Stimulated activated naive CD8-positive, alpha-beta T cell treated with anti-CD3 and anti-CD28 coated beads, Interleukin-15, Interleukin-2, amounts not matched to agents 100 ng/mL and 50 ng/mL, for 24 hours (primary cell): Measurements from ENCODE around the gene ALK.

Experiments used
- H3K27ac Mint-ChIP-seq: one replicate; pipeline ENCODE4 v1.8.0; 2021; ENCODE audit warnings: mild to moderate bottlenecking, mixed read lengths
- H3K27me3 Mint-ChIP-seq: one replicate; pipeline ENCODE4 v1.8.0; 2021; ENCODE audit warnings: mixed read lengths
- H3K36me3 Mint-ChIP-seq: one replicate; pipeline ENCODE4 v1.8.0; 2021; ENCODE audit warnings: low read depth, mixed read lengths
- H3K4me1 Mint-ChIP-seq: one replicate; pipeline ENCODE4 v1.8.0; 2021; ENCODE audit warnings: low read depth, mixed read lengths
- H3K4me3 Mint-ChIP-seq: one replicate; pipeline ENCODE4 v1.8.0; 2021; ENCODE audit warnings: mild to moderate bottlenecking, mixed read lengths
- H3K9me3 Mint-ChIP-seq: one replicate; pipeline ENCODE4 v1.8.0; 2021; ENCODE audit warnings: mixed read lengths

The ALK gene

DNA sequence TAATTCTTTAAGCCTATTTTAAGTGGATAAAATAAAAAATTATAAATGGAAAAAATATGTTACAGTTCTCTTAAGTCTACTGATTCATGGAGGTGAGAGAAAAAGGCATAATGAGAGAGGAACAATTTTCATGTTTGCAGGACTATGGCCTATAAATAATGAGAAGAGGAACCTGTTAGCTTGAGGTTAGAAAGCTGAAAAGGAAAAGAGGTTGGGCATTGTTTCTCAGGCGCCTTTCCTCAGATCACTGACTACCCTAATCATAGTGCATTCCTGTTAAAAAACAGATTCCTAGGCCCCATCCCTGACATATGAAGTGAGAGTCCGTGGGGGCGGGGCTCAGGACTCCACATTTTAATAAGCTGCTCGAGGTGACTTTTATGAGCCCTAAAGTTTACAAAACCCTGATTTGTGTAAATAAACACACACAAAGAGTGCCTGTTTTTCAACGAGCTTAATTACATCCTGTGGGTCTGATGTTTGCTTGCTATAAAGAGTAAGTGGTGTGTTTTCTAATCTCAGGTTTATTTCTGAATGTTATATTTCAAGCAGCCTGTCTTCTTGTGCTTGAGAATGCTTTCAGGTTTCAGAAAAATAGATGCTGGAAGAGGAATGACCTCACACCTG is 470.7 kb downstream of the ALK start:
- Mint-ChIP-seq H3K4me3 (no peak overlapping the region), H3K27ac (no peak overlapping the region), H3K36me3 (no peaks in the 10 kb centered on the region), H3K27me3 (peaks cover 4% of the 10 kb centered on the region), H3K4me1 (no peaks in the 10 kb centered on the region), H3K9me3 (no peaks in the 10 kb centered on the region)

DNA sequence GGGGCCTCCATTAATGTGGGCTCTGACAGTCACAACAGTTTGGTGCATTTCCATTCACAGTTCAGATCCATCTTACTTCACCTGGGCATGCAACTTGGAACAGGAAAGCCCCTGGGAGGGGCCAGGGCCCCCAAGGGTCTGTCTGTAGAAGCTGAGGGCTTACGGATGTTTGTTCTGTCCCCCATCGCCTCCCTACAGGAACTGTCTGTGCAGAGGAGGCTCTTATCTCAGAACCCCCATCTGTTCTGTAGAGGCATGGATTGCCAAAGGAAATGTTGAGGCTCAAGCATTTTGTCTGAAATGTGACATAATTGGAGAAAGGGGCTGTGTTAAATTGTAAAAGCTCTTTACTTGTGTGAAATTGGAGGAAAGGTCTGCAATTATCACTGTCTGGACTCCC is 471.9 kb downstream of the ALK start:
- H3K4me3 Mint-ChIP-seq = no peak overlapping the region
- H3K36me3 Mint-ChIP-seq = no peaks in the 10 kb centered on the region
- H3K9me3 Mint-ChIP-seq = no peaks in the 10 kb centered on the region
- H3K27ac Mint-ChIP-seq = no peak overlapping the region
- no peaks in the 10 kb centered on the region for H3K4me1 Mint-ChIP-seq
- H3K27me3 Mint-ChIP-seq = peaks cover 4% of the 10 kb centered on the region

DNA sequence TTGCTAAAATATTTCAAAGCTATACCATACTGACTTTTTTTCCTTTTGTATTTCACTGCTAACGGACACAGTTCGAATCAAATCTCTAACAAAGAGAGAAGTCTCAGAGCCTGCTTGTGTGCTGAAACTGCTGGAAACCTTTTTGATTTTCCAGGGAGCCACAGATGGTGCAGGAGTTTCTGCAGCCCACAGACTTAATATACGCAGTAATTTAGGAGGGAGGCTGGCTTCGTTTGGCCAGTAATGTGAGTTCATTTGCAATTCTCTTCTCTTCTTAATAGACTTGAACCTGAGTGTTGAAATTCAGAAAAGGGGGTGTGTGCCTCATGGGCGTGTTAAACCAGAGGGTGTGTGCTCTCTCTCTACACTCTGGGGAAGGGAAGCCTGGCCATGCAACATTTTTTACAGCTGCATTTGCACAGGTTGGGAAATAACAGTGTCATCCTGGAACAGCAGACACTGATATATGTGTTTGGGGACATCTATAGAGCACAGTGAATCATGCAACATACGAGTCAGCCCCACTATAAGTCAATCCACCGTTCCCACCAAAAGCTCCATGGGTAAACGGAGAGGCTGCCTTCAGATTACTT is 473.2 kb downstream of the ALK start:
- no peak overlapping the region for H3K4me3 Mint-ChIP-seq
- H3K9me3 Mint-ChIP-seq = no peaks in the 10 kb centered on the region
- no peaks in the 10 kb centered on the region for H3K36me3 Mint-ChIP-seq
- H3K27me3 Mint-ChIP-seq = peaks cover 4% of the 10 kb centered on the region
- H3K4me1 Mint-ChIP-seq = no peaks in the 10 kb centered on the region
- no peak overlapping the region for H3K27ac Mint-ChIP-seq

DNA sequence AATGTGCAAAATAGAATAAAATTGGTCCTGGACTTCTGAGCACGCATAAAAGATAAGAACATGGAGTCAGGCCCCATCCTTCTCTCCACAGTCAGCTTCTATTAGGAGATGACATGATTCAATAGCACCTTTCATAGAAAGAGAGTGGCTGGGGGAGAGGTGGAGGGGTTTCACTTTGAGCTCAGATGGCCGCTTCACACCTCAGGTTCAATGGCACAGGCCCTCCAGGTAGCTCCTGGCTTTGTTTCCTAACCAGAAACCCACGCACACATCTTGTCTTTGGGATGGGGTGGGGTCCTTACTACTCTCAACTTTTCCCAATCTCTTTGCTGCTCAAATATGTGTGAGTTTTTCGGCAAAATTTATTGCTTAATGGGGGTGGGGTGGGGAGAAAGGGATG is 473.9 kb downstream of the ALK start:
- Mint-ChIP-seq H3K9me3 (no peaks in the 10 kb centered on the region), H3K27me3 (peaks cover 4% of the 10 kb centered on the region), H3K27ac (no peak overlapping the region), H3K36me3 (no peaks in the 10 kb centered on the region), H3K4me1 (no peaks in the 10 kb centered on the region), H3K4me3 (no peak overlapping the region)

DNA sequence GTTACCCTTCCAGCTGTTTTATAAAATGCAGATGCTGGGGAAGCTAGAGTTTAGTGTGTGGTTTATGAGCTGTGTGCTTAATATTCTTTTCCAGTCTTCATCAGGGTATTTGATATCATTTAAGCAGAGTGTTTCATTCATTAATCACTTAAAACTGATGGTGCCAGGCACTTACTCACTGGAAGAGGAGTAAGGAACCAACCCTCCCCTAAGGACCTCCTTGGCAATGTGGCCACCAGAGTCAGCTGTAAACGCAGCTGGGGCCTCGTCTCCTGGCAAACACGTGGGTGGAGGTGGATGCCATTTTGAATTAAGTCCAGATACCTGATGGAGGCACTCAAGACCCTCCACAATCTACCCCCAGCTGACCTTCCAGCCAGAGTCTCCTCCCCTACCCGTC is 474.5 kb downstream of the ALK start:
- Mint-ChIP-seq H3K9me3 (no peaks in the 10 kb centered on the region), H3K36me3 (no peaks in the 10 kb centered on the region), H3K27ac (no peak overlapping the region), H3K27me3 (no peaks in the 10 kb centered on the region), H3K4me1 (no peaks in the 10 kb centered on the region), H3K4me3 (no peak overlapping the region)

DNA sequence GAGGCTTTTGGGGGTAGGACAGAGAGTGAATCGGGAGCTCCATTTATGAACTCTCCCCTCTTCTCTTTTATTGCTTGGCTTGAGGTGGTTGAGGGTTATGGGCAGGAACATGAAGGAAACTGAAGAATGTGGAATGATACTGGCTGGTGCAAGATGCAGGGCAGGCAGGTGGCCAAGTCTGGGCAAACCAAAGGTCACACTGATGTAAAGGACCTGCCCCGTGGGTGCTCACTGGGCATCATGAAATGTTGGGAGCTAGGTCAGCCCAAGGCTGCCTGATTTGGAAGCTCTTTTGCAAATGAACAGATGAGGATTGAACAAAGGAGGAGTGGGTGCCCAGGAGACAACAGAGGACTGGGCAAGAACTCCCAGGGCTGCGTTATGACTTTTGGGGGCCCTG is 477.2 kb downstream of the ALK start:
- H3K4me1 Mint-ChIP-seq = no peaks in the 10 kb centered on the region
- H3K27ac Mint-ChIP-seq = no peak overlapping the region
- no peaks in the 10 kb centered on the region for H3K27me3 Mint-ChIP-seq
- H3K36me3 Mint-ChIP-seq = no peaks in the 10 kb centered on the region
- H3K9me3 Mint-ChIP-seq = no peaks in the 10 kb centered on the region
- no peak overlapping the region for H3K4me3 Mint-ChIP-seq

DNA sequence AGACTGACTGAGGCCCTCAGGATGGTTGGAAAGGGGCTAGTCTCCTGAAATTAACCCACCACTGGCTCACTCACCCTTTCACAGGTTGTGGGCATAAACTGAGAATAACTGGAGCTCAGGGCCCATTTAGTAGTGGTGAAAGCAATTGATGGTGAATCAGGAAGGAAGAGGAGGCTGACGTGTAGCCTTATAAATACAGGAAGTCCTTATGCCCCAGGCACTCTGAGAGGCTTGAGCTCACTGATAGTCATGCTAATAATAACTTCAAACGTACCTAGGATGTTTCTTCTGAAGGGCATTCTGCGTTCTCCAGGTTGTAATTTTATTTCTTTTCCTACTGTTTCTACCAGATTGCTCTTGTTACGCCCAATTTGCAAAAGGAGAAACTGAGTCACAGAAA is 477.8 kb downstream of the ALK start:
- H3K4me3 Mint-ChIP-seq = no peak overlapping the region
- H3K9me3 Mint-ChIP-seq = no peaks in the 10 kb centered on the region
- H3K4me1 Mint-ChIP-seq = no peaks in the 10 kb centered on the region
- H3K36me3 Mint-ChIP-seq = no peaks in the 10 kb centered on the region
- H3K27me3 Mint-ChIP-seq = no peaks in the 10 kb centered on the region
- no peak overlapping the region for H3K27ac Mint-ChIP-seq

DNA sequence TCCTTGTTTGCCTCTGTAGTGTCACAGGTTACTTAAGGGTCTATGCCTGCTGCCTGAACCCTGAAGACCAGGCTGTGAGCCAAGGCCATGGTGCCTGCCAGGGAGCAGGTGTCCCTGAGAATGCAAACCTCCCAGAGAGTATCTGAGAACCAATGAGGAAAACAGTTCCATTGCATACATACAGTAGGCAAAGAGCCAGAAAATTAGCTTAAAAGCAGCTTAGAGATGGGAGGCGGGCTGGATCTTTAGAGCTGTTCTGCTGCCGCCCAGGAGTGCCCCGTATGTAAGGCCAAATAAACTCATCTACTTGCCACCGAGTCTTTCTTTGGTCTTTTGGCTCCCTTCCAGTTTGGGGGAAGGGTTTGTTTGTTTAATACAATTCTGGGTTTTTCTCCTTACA is 478.2 kb downstream of the ALK start:
- Mint-ChIP-seq H3K36me3 (no peaks in the 10 kb centered on the region), H3K4me1 (no peaks in the 10 kb centered on the region), H3K27ac (no peak overlapping the region), H3K4me3 (no peak overlapping the region), H3K9me3 (no peaks in the 10 kb centered on the region), H3K27me3 (no peaks in the 10 kb centered on the region)

DNA sequence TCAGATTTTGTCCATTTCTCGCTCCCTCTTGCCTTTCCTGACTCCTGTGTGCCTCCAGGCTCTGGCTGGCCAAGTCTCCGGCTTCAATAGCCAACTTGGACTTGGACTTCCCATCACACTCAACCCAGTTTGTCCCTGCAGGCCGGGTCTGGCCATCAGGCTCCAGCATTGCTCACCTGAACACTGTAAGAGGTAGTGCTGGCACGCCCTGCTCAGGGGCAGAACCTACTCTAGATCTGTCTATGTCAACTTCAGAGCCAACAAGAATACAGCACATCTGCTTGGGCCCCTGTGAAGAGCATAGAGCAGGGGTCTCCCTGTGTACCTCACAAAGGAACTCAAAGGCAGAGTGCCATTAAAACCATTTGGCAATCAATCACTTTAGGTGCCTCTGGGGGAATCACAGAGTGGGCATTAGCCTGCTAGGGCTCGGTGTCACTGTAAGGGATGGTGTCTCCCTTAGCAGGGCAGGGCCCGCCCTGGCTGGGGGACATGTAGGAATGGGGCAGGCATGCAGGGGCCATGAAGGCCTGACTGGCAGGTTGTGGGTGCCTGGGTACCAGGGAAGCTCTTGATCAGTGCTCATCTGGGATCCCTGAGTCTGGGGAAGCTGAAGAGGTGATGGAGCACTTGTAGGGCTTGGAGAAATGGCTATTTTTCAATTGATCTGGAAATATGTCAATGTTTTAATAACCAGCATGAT is 480.3 kb downstream of the ALK start:
- no peak overlapping the region for H3K4me3 Mint-ChIP-seq
- H3K27ac Mint-ChIP-seq = no peak overlapping the region
- no peaks in the 10 kb centered on the region for H3K36me3 Mint-ChIP-seq
- no peaks in the 10 kb centered on the region for H3K9me3 Mint-ChIP-seq
- no peaks in the 10 kb centered on the region for H3K4me1 Mint-ChIP-seq
- no peaks in the 10 kb centered on the region for H3K27me3 Mint-ChIP-seq

DNA sequence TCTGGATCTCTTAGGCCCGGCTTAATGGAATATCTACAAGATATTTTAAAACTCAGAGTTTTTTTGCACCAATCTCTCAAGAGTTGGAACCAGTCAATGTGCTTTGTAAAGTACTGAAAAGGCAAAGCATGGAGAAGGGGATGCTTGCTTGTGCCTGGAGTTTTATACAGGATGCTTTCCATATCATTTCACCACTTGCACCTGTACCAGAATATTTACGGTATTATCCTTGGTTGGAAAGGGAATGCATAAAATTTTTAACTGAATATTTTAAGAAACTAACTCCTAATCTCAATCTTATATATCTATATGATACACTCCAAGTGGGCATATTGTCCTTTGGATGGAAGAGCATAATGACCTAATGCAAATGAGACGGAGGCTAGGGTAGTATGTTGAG is 487.5 kb downstream of the ALK start:
- H3K36me3 Mint-ChIP-seq = no peaks in the 10 kb centered on the region
- H3K4me3 Mint-ChIP-seq = no peak overlapping the region
- no peaks in the 10 kb centered on the region for H3K4me1 Mint-ChIP-seq
- no peaks in the 10 kb centered on the region for H3K9me3 Mint-ChIP-seq
- H3K27me3 Mint-ChIP-seq = peaks cover 4% of the 10 kb centered on the region
- H3K27ac Mint-ChIP-seq = no peak overlapping the region

DNA sequence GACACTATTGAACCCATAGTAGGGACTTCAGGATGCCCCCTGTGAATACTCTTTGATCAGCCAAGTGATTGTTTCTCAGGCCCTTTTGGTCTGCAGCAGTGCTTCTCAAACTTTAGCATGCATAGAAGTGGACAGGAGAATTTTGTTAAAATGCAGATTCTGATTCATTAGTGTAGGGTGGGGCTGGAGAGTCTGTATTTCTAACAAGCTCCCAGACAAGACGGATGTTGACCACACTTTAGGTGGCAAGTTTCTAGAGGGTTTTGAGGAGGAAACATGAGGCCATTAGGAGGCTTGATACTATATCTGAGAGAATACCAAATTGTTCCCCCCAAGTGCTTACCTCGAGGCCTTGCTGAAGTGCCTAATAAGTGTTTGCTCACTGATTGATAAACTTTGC is 488.3 kb downstream of the ALK start:
- Mint-ChIP-seq H3K4me3 (no peak overlapping the region), H3K4me1 (no peaks in the 10 kb centered on the region), H3K36me3 (no peaks in the 10 kb centered on the region), H3K9me3 (no peaks in the 10 kb centered on the region), H3K27ac (no peak overlapping the region), H3K27me3 (peaks cover 4% of the 10 kb centered on the region)

DNA sequence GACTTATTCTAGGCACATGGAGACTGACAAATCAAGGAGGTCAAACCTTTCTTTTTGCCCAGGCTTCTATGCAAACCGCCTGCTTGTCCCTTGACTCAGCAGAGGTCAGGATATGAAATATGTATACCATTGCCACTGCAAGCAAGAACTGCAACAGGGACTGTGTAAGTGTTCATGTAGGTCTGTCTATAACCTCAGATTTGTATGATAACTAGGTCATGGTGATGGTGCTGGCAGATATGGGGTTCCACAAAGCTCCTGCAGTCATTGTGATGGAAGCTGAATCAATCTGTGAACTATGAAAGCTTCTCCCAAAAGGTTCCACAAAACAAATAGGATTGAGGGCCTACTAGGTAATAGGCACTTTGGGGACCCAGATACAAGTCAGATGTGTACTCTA is 489.9 kb downstream of the ALK start:
- Mint-ChIP-seq H3K4me3 (no peak overlapping the region), H3K36me3 (no peaks in the 10 kb centered on the region), H3K27ac (no peak overlapping the region), H3K9me3 (no peaks in the 10 kb centered on the region), H3K27me3 (peaks cover 4% of the 10 kb centered on the region), H3K4me1 (no peaks in the 10 kb centered on the region)

DNA sequence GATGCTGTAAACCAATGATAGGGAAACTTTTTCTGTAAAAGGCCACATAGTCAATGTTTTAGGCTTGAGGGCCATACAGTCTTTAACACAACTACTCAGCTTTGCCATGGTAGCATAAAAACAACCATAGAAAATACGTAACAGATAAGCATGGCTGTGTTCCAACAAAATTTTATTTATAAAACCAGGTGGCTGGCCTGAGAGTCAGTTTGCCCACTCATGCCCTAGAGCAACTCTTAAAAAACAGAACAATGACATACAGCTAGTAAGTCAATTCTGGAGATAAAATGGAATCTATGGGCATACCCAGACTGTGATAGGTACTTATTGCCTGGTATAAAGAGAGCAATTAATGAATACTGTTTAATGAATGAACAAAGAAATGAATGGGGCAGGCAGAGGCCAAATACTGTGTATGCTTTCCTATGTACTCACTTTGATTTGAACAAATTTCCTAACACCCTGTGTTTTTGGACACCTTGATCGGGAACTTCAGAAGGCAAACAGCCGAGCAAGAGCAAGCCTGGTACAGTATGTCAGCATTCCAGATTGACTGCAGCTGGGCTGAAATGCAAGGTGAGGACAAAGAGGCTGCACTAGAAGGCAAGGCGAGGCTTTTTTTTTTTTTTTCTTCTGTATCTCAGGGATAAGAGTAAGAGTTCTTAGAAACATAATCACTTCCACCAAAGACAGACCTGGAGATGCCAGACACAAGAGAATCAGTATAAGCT is 490.8 kb downstream of the ALK start:
- Mint-ChIP-seq H3K9me3 (no peaks in the 10 kb centered on the region), H3K36me3 (no peaks in the 10 kb centered on the region), H3K4me1 (no peaks in the 10 kb centered on the region), H3K27me3 (peaks cover under 1% of the 10 kb centered on the region), H3K27ac (no peak overlapping the region), H3K4me3 (no peak overlapping the region)

DNA sequence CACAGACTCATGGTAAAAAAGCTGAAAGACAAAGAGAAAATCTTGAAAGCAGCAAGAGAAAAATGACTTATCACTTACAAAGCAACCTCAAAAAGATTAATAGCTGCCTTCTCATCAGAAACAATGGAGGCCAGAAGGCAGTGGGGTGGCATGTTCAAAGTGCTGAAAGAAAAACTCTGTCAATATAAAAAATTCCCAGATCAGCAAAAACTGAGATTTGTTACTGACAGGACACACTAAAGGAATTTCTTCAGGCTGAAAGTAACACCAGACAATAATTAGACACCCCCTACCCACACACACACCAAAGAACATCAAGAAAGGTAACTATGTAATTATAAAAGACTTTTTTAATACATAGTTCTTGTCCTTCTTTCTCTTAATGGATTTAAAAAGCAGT is 495.0 kb downstream of the ALK start:
- no peak overlapping the region for H3K27ac Mint-ChIP-seq
- H3K9me3 Mint-ChIP-seq = no peaks in the 10 kb centered on the region
- no peaks in the 10 kb centered on the region for H3K36me3 Mint-ChIP-seq
- H3K4me1 Mint-ChIP-seq = no peaks in the 10 kb centered on the region
- no peak overlapping the region for H3K4me3 Mint-ChIP-seq
- H3K27me3 Mint-ChIP-seq = peaks cover 20% of the 10 kb centered on the region

DNA sequence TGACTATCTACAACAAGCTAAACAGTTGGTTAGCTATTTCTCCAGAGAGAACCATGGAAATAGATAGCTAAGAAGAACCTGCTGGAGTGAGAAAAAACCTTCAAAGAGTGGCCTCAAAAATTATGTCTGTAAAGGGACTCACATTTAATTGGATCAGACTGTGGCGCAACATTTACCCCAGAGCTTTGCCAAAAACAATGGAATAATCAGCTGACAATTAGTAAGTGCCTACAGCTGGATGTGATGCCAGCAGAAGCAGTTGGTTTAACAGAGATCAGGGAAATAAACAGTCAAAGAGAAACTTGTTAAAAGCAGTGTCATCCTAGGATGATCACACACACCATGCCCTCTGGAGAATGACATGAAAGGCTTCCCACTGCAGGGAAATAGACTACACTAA is 495.5 kb downstream of the ALK start:
- Mint-ChIP-seq H3K27ac (no peak overlapping the region), H3K4me3 (no peak overlapping the region), H3K27me3 (peaks cover 20% of the 10 kb centered on the region), H3K36me3 (no peaks in the 10 kb centered on the region), H3K4me1 (no peaks in the 10 kb centered on the region), H3K9me3 (no peaks in the 10 kb centered on the region)
